ENCODE measurements around the gene PRPF18. TPM values are rescaled to one million over a fixed set of nuclear protein-coding genes. Genes with fewer than 3 reads are reported as not detected.

PRPF18 gene
- total and polyA plus RNA-seq, 2 donors from 2014 or later: 23.0 to 24.4 TPM

- H3K36me3 ChIP-seq (ENCODE audit: control insufficient read depth in 2 of 3, insufficient read depth in 3 of 3, low read length in 3 of 3): no peaks in the 10 kb centered on the region
- H3K9me3 ChIP-seq (ENCODE audit: control insufficient read depth in 2 of 3, insufficient read depth in 1 of 3, low read length in 3 of 3): peaks cover 0 to 2% (median 0%) of the 10 kb centered on the region in 3 donors
- no peak overlapping the region for H3K9ac ChIP-seq (ENCODE audit: low read length in 3 of 3)
- no peaks in the 10 kb centered on the region for H3K27me3 ChIP-seq (ENCODE audit: control insufficient read depth, insufficient read depth, low read length)
- TF ChIP-seq, protein P1, sequence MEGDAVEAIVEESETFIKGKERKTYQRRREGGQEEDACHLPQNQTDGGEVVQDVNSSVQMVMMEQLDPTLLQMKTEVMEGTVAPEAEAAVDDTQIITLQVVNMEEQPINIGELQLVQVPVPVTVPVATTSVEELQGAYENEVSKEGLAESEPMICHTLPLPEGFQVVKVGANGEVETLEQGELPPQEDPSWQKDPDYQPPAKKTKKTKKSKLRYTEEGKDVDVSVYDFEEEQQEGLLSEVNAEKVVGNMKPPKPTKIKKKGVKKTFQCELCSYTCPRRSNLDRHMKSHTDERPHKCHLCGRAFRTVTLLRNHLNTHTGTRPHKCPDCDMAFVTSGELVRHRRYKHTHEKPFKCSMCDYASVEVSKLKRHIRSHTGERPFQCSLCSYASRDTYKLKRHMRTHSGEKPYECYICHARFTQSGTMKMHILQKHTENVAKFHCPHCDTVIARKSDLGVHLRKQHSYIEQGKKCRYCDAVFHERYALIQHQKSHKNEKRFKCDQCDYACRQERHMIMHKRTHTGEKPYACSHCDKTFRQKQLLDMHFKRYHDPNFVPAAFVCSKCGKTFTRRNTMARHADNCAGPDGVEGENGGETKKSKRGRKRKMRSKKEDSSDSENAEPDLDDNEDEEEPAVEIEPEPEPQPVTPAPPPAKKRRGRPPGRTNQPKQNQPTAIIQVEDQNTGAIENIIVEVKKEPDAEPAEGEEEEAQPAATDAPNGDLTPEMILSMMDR (IDR thresholded peaks at IDR 0.05; ENCODE audit: borderline replicate concordance, extremely low read depth, insufficient read depth): no peak
- FAIRE-seq: no peak
- no peak overlapping the region for H3K4me3 ChIP-seq (ENCODE audit: low read length in 3 of 3)
- H3K4me1 ChIP-seq (ENCODE audit: control insufficient read depth in 2 of 3, insufficient read depth in 2 of 3, low read depth in 1 of 3, low read length in 3 of 3): peaks cover 0 to 5% (median 2%) of the 10 kb centered on the region in 3 donors
- DNase-seq: peak in 3 of 5 donors; percentile 16 to 81 (median 53)
- H3K27ac ChIP-seq (ENCODE audit: low read depth in 2 of 2, low read length in 2 of 2): peak overlapping the region; percentile 12 to 23
- intact Hi-C loops (cut with DNase I): no loop called here
These were observed 26.2 kb upstream of the PRPF18 start for GRCh38 chr10:13560597-13560996.

GRCh38 chr10:13563481-13564445, 23.0 kb upstream of the PRPF18 start:
- H3K4me1 ChIP-seq (ENCODE audit: control insufficient read depth in 2 of 3, insufficient read depth in 2 of 3, low read depth in 1 of 3, low read length in 3 of 3): peaks cover 0 to 5% (median 2%) of the 10 kb centered on the region in 3 donors
- peak overlapping the region in 1 of 2 donors; percentile 60 for H3K27ac ChIP-seq (ENCODE audit: low read depth in 2 of 2, low read length in 2 of 2)
- TF ChIP-seq, protein P1 (IDR thresholded peaks at IDR 0.05; ENCODE audit: borderline replicate concordance, extremely low read depth, insufficient read depth): no peak
- H3K9me3 ChIP-seq (ENCODE audit: control insufficient read depth in 2 of 3, insufficient read depth in 1 of 3, low read length in 3 of 3): no peaks in the 10 kb centered on the region
- H3K4me3 ChIP-seq (ENCODE audit: low read length in 3 of 3): no peak overlapping the region
- H3K27me3 ChIP-seq (ENCODE audit: control insufficient read depth, insufficient read depth, low read length): no peaks in the 10 kb centered on the region
- H3K36me3 ChIP-seq (ENCODE audit: control insufficient read depth in 2 of 3, insufficient read depth in 3 of 3, low read length in 3 of 3): no peaks in the 10 kb centered on the region
- H3K9ac ChIP-seq (ENCODE audit: low read length in 3 of 3): no peak overlapping the region
- FAIRE-seq (no peak), DNase-seq (peak in 3 of 5 donors; percentile 22 to 36 (median 24))
- intact Hi-C loops (cut with DNase I): no loop called here

DNA sequence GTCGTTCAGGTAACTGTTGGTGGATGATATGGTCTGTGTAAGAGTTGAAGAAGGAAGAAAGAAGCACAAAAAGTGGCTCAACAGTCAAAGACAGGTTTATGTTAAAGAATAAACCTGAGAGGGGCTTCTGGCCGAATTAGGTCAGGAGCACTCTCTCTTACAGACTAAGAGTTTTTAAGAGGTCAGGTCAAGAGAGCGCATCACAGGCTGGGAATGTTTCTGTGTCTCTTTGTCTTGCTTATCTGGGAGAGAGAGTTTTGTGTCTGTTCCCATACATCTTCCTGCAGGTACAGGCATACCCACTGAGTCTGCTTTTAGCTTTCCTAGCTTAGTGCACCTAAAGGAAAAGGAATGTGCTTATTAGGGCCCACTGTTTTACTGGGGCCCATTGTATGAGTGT, 22.2 kb upstream of the PRPF18 start:
- TF ChIP-seq, protein P1 (IDR thresholded peaks at IDR 0.05; ENCODE audit: borderline replicate concordance, extremely low read depth, insufficient read depth): no peak
- peaks cover 0 to 5% (median 0%) of the 10 kb centered on the region in 3 donors for H3K4me1 ChIP-seq (ENCODE audit: control insufficient read depth in 2 of 3, insufficient read depth in 2 of 3, low read depth in 1 of 3, low read length in 3 of 3)
- peak overlapping the region in 1 of 2 donors; percentile 60 for H3K27ac ChIP-seq (ENCODE audit: low read depth in 2 of 2, low read length in 2 of 2)
- intact Hi-C loops (cut with DNase I): no loop called here
- no peak overlapping the region for H3K4me3 ChIP-seq (ENCODE audit: low read length in 3 of 3)
- H3K9me3 ChIP-seq (ENCODE audit: control insufficient read depth in 2 of 3, insufficient read depth in 1 of 3, low read length in 3 of 3): no peaks in the 10 kb centered on the region
- no peaks in the 10 kb centered on the region for H3K36me3 ChIP-seq (ENCODE audit: control insufficient read depth in 2 of 3, insufficient read depth in 3 of 3, low read length in 3 of 3)
- H3K9ac ChIP-seq (ENCODE audit: low read length in 3 of 3): no peak overlapping the region
- DNase-seq: no peak
- FAIRE-seq: no peak
- no peaks in the 10 kb centered on the region for H3K27me3 ChIP-seq (ENCODE audit: control insufficient read depth, insufficient read depth, low read length)
